ENCODE measurements around the gene CEP76.
"Not testable (repeated sequence)": the region's sequence is repeated elsewhere in the genome, so short reads cannot be mapped to it uniquely, and the experiment has no call there.

DNA sequence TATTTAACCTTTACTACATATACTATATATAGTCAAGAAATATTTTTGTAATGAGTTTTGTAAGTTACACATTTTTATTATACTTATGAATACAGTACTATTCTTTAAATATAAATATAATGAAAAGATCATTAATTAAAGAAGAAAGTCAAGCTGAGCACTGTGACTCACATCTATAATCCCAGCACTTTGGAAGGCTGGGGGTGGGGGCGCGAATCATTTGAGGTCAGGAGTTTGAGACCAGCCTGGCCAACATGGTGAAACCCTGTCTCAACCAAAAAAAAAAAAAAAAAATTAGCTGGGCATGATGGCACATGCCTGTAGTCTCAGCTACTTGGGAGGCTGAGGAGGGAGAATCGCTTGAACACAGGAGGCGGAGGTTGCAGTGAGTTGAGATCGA is 58.8 kb downstream of the CEP76 start:
- TF ChIP-seq, protein P1, sequence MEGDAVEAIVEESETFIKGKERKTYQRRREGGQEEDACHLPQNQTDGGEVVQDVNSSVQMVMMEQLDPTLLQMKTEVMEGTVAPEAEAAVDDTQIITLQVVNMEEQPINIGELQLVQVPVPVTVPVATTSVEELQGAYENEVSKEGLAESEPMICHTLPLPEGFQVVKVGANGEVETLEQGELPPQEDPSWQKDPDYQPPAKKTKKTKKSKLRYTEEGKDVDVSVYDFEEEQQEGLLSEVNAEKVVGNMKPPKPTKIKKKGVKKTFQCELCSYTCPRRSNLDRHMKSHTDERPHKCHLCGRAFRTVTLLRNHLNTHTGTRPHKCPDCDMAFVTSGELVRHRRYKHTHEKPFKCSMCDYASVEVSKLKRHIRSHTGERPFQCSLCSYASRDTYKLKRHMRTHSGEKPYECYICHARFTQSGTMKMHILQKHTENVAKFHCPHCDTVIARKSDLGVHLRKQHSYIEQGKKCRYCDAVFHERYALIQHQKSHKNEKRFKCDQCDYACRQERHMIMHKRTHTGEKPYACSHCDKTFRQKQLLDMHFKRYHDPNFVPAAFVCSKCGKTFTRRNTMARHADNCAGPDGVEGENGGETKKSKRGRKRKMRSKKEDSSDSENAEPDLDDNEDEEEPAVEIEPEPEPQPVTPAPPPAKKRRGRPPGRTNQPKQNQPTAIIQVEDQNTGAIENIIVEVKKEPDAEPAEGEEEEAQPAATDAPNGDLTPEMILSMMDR (IDR thresholded peaks at IDR 0.05): not testable (repeated sequence)
- TF ChIP-seq POLR2A (IDR thresholded peaks at IDR 0.05): not testable (repeated sequence)

Data from sigmoid colon (tissue), 3 donors.